ENCODE data around the gene CSGALNACT2.

CSGALNACT2 gene

DNA sequence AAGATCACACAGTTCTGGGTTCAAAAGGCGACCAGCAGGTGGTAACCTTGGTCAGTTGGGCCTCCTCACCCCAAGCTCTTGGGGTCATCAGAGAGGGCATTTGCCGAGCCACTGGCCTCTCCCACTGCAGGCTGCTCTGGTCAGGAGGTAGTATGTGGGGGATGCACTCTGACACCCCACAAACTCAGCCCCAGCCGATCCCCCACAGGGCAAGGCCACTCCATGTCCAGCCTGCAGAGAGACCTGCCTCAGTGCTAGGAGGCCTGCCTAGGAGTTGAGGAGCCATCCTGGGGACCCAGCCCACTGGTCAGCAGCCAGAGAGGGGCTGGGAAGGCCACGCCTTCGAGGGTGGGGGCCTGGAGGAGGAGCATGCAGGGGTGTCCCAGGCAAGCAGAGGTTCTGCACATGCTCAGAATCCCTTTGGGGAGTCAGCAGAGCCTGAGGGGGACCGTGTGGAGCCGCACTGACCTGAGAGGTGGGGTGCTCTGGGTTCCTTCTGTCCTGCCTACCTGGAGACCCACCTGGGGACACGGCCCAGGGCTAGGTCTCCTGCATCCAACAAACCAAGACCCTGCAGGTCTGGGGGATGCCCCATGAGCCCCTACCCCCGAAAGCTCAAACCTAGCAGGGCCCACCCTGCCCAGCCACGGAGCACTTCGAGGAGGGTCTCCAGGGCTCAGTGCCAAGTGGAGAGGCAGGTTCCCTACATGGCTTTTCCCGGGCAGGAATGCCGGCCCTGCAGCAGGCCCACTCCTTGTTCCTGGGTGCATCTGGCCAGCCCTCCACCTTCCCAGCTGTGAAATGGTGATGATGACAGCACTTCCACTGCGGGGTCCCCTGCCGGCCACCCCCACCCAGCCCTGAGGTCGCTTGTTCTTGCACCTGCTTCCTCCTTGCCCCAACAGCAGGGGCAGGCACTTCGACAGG lies 70.2 kb downstream of the CSGALNACT2 start:
- ChIA-PET CTCF (interaction anchor here (1.1 to 2.6 kb wide), 3 partner anchors 10 to 55 kb away, joined by 3 to 8 read pairs (median 3); no protein-coding TSS in a partner anchor), POLR2A (no interaction called here)
- no peaks in the 10 kb centered on the region for H3K27me3 ChIP-seq (replicated peaks in 2 of 5; ENCODE audit: control insufficient read depth in 4 of 5, insufficient read depth in 5 of 5, low read length in 4 of 5)
- no peaks in the 10 kb centered on the region for H3K36me3 ChIP-seq (ENCODE audit: control insufficient read depth in 4 of 4, insufficient read depth in 4 of 4, low read length in 3 of 4)
- H3K27ac ChIP-seq (ENCODE audit: insufficient read depth in 1 of 2, low read depth in 1 of 2, low read length in 2 of 2, poor library complexity in 1 of 2, severe bottlenecking in 2 of 2) = no peak overlapping the region
- H3K9me3 ChIP-seq (ENCODE audit: control extremely low read depth in 1 of 5, control insufficient read depth in 4 of 5, insufficient read depth in 2 of 5, low read depth in 1 of 5, low read length in 4 of 5) = no peaks in the 10 kb centered on the region
- no peak overlapping the region for H3K4me3 ChIP-seq (ENCODE audit: control insufficient read depth in 1 of 7, extremely low read depth in 1 of 7, insufficient read depth in 4 of 7, low read depth in 2 of 7, low read length in 6 of 7)
- H3K4me1 ChIP-seq (ENCODE audit: control extremely low read depth in 1 of 4, control insufficient read depth in 4 of 4, insufficient read depth in 4 of 4, low read length in 3 of 4) = peaks cover 0 to 4% (median 3%) of the 10 kb centered on the region in 4 experiments
- DNase-seq = peak in 2 of 3 donors; percentile 53 to 64
- WGBS (ENCODE audit: insufficient coverage) = 89% methylated on average over 11 of the region's 17 CpGs

DNA sequence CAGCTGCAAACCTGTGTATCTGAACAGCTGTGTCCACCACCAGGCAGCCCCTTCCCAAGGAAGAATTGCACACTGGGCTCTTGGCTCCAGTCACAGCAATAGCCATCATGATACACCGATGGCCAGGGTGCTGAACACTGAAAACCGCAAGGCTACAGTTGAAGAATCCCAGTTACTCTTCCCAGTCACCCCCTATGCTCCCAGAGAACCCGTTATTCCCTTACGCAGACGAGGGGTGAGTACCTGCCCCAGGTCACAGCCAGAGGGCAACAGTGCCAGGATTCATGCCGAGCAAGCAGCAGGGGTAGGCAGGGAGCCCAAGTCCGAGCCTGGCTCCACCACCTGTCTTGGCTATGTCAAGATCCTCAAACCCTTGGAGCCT lies 70.8 kb downstream of the CSGALNACT2 start:
- Histone ChIP-seq H3K4me3 (ENCODE audit: control insufficient read depth in 1 of 7, extremely low read depth in 1 of 7, insufficient read depth in 4 of 7, low read depth in 2 of 7, low read length in 6 of 7) (no peak overlapping the region), H3K9me3 (ENCODE audit: control extremely low read depth in 1 of 5, control insufficient read depth in 4 of 5, insufficient read depth in 2 of 5, low read depth in 1 of 5, low read length in 4 of 5) (no peaks in the 10 kb centered on the region), H3K27me3 (replicated peaks in 2 of 5; ENCODE audit: control insufficient read depth in 4 of 5, insufficient read depth in 5 of 5, low read length in 4 of 5) (peaks cover 0 to 3% (median 0%) of the 10 kb centered on the region in 5 experiments), H3K36me3 (ENCODE audit: control insufficient read depth in 4 of 4, insufficient read depth in 4 of 4, low read length in 3 of 4) (no peaks in the 10 kb centered on the region), H3K27ac (ENCODE audit: insufficient read depth in 1 of 2, low read depth in 1 of 2, low read length in 2 of 2, poor library complexity in 1 of 2, severe bottlenecking in 2 of 2) (no peak overlapping the region), H3K4me1 (ENCODE audit: control extremely low read depth in 1 of 4, control insufficient read depth in 4 of 4, insufficient read depth in 4 of 4, low read length in 3 of 4) (peaks cover 0 to 4% (median 2%) of the 10 kb centered on the region in 4 experiments)
- DNase-seq = no peak
- 97% methylated on average over 7 of the region's 7 CpGs for WGBS (ENCODE audit: insufficient coverage)
- ChIA-PET CTCF (interaction anchor here (1.1 to 2.6 kb wide), 4 partner anchors 9 to 70 kb away, joined by 3 to 8 read pairs (median 4); partner anchors contain the start of gene CSGALNACT2), POLR2A (no interaction called here)

DNA sequence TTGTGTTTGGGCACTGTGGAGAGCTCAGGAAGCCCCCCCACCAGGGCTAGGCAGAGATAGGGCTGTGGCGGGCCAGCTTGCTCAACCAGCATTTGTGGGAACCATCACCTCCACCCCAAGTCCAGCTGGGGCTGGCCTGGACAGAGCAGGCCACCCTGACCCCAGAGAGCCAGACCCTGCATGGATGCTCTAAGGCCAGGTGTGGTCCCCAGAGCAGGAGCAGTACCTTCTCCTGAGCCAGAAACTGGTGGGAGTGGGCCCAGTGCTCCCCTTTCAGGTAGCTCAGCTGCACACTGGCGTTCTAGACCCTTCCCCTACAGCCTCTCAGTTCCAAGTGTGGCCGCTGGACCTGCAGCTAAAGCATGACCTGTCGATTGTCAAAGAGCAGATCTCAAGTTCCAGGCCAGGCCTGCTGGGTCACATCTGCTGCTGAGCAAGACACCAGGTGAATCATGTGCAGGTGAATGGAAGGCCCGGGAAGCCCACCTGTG lies 71.5 kb downstream of the CSGALNACT2 start:
- WGBS (ENCODE audit: insufficient coverage) = 100% methylated on average over 4 of the region's 5 CpGs
- ChIA-PET CTCF (interaction anchor here (0.7 to 2.6 kb wide), 7 partner anchors 8 to 71 kb away, joined by 3 to 8 read pairs (median 3); partner anchors contain the start of gene CSGALNACT2), POLR2A (no interaction called here)
- Histone ChIP-seq H3K4me3 (ENCODE audit: control insufficient read depth in 1 of 7, extremely low read depth in 1 of 7, insufficient read depth in 4 of 7, low read depth in 2 of 7, low read length in 6 of 7) (no peak overlapping the region), H3K36me3 (ENCODE audit: control insufficient read depth in 4 of 4, insufficient read depth in 4 of 4, low read length in 3 of 4) (no peaks in the 10 kb centered on the region), H3K27ac (ENCODE audit: insufficient read depth in 1 of 2, low read depth in 1 of 2, low read length in 2 of 2, poor library complexity in 1 of 2, severe bottlenecking in 2 of 2) (no peak overlapping the region), H3K27me3 (replicated peaks in 2 of 5; ENCODE audit: control insufficient read depth in 4 of 5, insufficient read depth in 5 of 5, low read length in 4 of 5) (peaks cover 0 to 3% (median 0%) of the 10 kb centered on the region in 5 experiments), H3K9me3 (ENCODE audit: control extremely low read depth in 1 of 5, control insufficient read depth in 4 of 5, insufficient read depth in 2 of 5, low read depth in 1 of 5, low read length in 4 of 5) (no peaks in the 10 kb centered on the region), H3K4me1 (ENCODE audit: control extremely low read depth in 1 of 4, control insufficient read depth in 4 of 4, insufficient read depth in 4 of 4, low read length in 3 of 4) (peaks cover 0 to 4% (median 2%) of the 10 kb centered on the region in 4 experiments)
- DNase-seq = no peak

DNA sequence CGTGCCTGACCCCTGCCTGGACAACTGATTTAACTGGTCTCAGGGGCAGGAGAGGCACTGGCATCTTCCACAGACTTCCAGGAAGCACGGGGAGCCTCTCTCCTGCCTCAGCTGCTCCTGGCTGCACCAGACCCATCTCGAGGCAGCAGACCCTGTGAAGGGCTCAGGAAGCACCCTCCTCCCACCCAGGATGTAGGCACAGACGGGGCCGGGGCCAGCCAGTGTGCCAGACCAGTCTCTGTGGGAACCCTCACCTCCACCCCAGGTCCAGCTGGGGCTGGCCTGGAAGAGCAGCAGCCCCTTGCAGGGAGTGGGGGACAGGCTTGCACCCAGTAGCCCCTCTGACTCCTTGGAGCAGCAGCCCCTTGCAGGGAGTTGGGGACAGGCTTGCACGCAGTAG lies 72.3 kb downstream of the CSGALNACT2 start:
- Histone ChIP-seq H3K4me3 (ENCODE audit: control insufficient read depth in 1 of 7, extremely low read depth in 1 of 7, insufficient read depth in 4 of 7, low read depth in 2 of 7, low read length in 6 of 7) (no peak overlapping the region), H3K27ac (ENCODE audit: insufficient read depth in 1 of 2, low read depth in 1 of 2, low read length in 2 of 2, poor library complexity in 1 of 2, severe bottlenecking in 2 of 2) (no peak overlapping the region), H3K36me3 (ENCODE audit: control insufficient read depth in 4 of 4, insufficient read depth in 4 of 4, low read length in 3 of 4) (no peaks in the 10 kb centered on the region), H3K27me3 (replicated peaks in 2 of 5; ENCODE audit: control insufficient read depth in 4 of 5, insufficient read depth in 5 of 5, low read length in 4 of 5) (peaks cover 0 to 3% (median 0%) of the 10 kb centered on the region in 5 experiments), H3K4me1 (ENCODE audit: control extremely low read depth in 1 of 4, control insufficient read depth in 4 of 4, insufficient read depth in 4 of 4, low read length in 3 of 4) (no peaks in the 10 kb centered on the region), H3K9me3 (ENCODE audit: control extremely low read depth in 1 of 5, control insufficient read depth in 4 of 5, insufficient read depth in 2 of 5, low read depth in 1 of 5, low read length in 4 of 5) (no peaks in the 10 kb centered on the region)
- DNase-seq = no peak
- WGBS (ENCODE audit: insufficient coverage) = 77% methylated on average over 6 of the region's 6 CpGs
- ChIA-PET CTCF (interaction anchor here (1.1 to 1.7 kb wide), 4 partner anchors 12 to 72 kb away, joined by 3 to 4 read pairs (median 3); partner anchors contain the start of gene CSGALNACT2), POLR2A (interaction anchor here (0.6 kb wide), 1 partner anchor 12 kb away, joined by 4 read pairs; no protein-coding TSS in a partner anchor)

DNA sequence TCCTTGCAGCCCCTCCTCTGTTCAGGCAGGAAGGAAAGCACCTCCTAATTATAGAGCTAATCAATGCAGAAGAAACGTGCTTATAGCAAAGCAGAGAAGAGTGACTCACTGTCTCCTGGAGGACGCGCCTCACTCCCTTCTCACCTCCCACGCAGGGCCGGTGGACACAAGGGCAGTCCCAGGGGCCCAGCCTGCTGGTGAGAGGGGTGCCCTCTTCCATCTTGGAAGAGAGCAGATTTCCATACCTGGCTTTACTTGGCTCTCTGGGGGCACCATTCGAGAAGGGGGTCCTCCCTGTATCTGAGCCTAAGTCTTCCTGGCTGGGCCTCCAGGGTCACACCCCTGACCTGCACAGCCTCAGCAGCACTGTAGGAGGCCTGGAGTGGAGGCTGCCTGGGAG lies 72.8 kb downstream of the CSGALNACT2 start:
- Histone ChIP-seq H3K4me3 (ENCODE audit: control insufficient read depth in 1 of 7, extremely low read depth in 1 of 7, insufficient read depth in 4 of 7, low read depth in 2 of 7, low read length in 6 of 7) (no peak overlapping the region), H3K36me3 (ENCODE audit: control insufficient read depth in 4 of 4, insufficient read depth in 4 of 4, low read length in 3 of 4) (no peaks in the 10 kb centered on the region), H3K27ac (ENCODE audit: insufficient read depth in 1 of 2, low read depth in 1 of 2, low read length in 2 of 2, poor library complexity in 1 of 2, severe bottlenecking in 2 of 2) (no peak overlapping the region), H3K27me3 (replicated peaks in 2 of 5; ENCODE audit: control insufficient read depth in 4 of 5, insufficient read depth in 5 of 5, low read length in 4 of 5) (peaks cover 0 to 3% (median 0%) of the 10 kb centered on the region in 5 experiments), H3K9me3 (ENCODE audit: control extremely low read depth in 1 of 5, control insufficient read depth in 4 of 5, insufficient read depth in 2 of 5, low read depth in 1 of 5, low read length in 4 of 5) (no peaks in the 10 kb centered on the region), H3K4me1 (ENCODE audit: control extremely low read depth in 1 of 4, control insufficient read depth in 4 of 4, insufficient read depth in 4 of 4, low read length in 3 of 4) (no peaks in the 10 kb centered on the region)
- DNase-seq = no peak
- 96% methylated on average over 5 of the region's 6 CpGs for WGBS (ENCODE audit: insufficient coverage)
- POLR2A ChIA-PET = no interaction called here
- CTCF ChIA-PET = no interaction called here

DNA sequence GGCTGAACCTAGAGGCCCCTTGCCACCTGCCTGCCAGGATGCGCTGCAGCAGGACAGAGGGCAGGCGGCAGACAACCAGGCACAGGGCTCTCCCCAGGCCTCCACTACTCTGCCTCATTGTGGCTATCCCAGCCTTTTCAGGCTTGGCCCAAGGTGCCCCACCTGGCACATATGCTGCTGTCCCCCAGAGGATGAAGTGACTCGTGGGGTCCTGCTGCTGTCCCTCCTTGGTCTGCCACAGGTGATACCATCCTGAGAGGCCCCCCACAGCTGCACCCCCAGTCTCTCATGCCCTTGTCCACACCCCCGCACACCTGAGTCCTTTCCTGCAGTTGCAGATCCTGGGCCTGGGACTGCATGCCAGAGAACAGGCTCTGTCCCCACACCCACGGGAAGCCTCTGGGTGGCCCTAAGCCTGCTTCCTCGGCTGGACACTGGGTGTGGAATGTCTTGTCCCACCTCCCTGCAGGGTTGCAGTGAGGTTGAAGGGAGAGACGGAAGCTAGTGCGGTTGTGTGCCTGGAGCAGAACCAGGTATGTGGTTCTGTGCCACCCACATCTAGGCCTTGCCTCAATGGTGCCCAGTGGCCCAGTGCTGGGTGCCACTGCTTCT lies 73.3 kb downstream of the CSGALNACT2 start:
- DNase-seq = no peak
- H3K4me3 ChIP-seq (ENCODE audit: control insufficient read depth in 1 of 7, extremely low read depth in 1 of 7, insufficient read depth in 4 of 7, low read depth in 2 of 7, low read length in 6 of 7) = no peak overlapping the region
- H3K9me3 ChIP-seq (ENCODE audit: control extremely low read depth in 1 of 5, control insufficient read depth in 4 of 5, insufficient read depth in 2 of 5, low read depth in 1 of 5, low read length in 4 of 5) = no peaks in the 10 kb centered on the region
- no peak overlapping the region for H3K27ac ChIP-seq (ENCODE audit: insufficient read depth in 1 of 2, low read depth in 1 of 2, low read length in 2 of 2, poor library complexity in 1 of 2, severe bottlenecking in 2 of 2)
- ChIA-PET CTCF (interaction anchor here (1.0 to 1.7 kb wide), 2 partner anchors 18 to 50 kb away, joined by 3 to 4 read pairs; no protein-coding TSS in a partner anchor), POLR2A (no interaction called here)
- 94% methylated on average over 3 of the region's 8 CpGs for WGBS (ENCODE audit: insufficient coverage)
- H3K4me1 ChIP-seq (ENCODE audit: control extremely low read depth in 1 of 4, control insufficient read depth in 4 of 4, insufficient read depth in 4 of 4, low read length in 3 of 4) = no peaks in the 10 kb centered on the region
- H3K27me3 ChIP-seq (replicated peaks in 2 of 5; ENCODE audit: control insufficient read depth in 4 of 5, insufficient read depth in 5 of 5, low read length in 4 of 5) = peaks cover 0 to 3% (median 0%) of the 10 kb centered on the region in 5 experiments
- H3K36me3 ChIP-seq (ENCODE audit: control insufficient read depth in 4 of 4, insufficient read depth in 4 of 4, low read length in 3 of 4) = no peaks in the 10 kb centered on the region

All from common myeloid progenitor, CD34-positive (primary cell).